DLD1 (cell line): Measurements from ENCODE around the gene IFNLR1.

Experiments used
- in situ Hi-C: cut with HindIII; loops from 2 replicates; pipeline ENCODE4 v1.10.0; 2017; ENCODE audit warnings: low sequenced_read_pairs

The IFNLR1 gene

GRCh38 chr1:24179251-24179840, 7.7 kb downstream of the IFNLR1 start:
- in situ Hi-C loops = no loop called here

- in situ Hi-C loops = no loop called here
These were observed 8.7 kb downstream of the IFNLR1 start for GRCh38 chr1:24178407-24178806.

- in situ Hi-C loops = no loop called here
These were observed 9.9 kb downstream of the IFNLR1 start for GRCh38 chr1:24177161-24177560.

GRCh38 chr1:24175033-24175755, 11.9 kb downstream of the IFNLR1 start:
- in situ Hi-C loops = no loop called here

GRCh38 chr1:24173638-24174575, 13.2 kb downstream of the IFNLR1 start:
- in situ Hi-C loops = no loop called here

GRCh38 chr1:24172598-24172997, 14.5 kb downstream of the IFNLR1 start:
- in situ Hi-C loops = no loop called here

- in situ Hi-C loops = no loop called here
These were observed 17.8 kb downstream of the IFNLR1 start for GRCh38 chr1:24169286-24169685.

GRCh38 chr1:24168245-24168644, 18.8 kb downstream of the IFNLR1 start:
- in situ Hi-C loops = no loop called here

GRCh38 chr1:24167008-24167407, 20.1 kb downstream of the IFNLR1 start:
- in situ Hi-C loops = no loop called here

GRCh38 chr1:24165500-24165899, 21.6 kb downstream of the IFNLR1 start:
- in situ Hi-C loops = no loop called here

GRCh38 chr1:24164004-24164403, 23.1 kb downstream of the IFNLR1 start:
- in situ Hi-C loops = no loop called here

- in situ Hi-C loops = no loop called here
These were observed 24.9 kb downstream of the IFNLR1 start for GRCh38 chr1:24162201-24162600.

GRCh38 chr1:24161270-24161669, 25.8 kb downstream of the IFNLR1 start:
- in situ Hi-C loops = no loop called here

- in situ Hi-C loops = no loop called here
These were observed 27.7 kb downstream of the IFNLR1 start for GRCh38 chr1:24159366-24159765.

- in situ Hi-C loops = no loop called here
These were observed 29.1 kb downstream of the IFNLR1 start for GRCh38 chr1:24157918-24158481.

- in situ Hi-C loops = no loop called here
These were observed 30.4 kb downstream of the IFNLR1 start for GRCh38 chr1:24156542-24157260.

- in situ Hi-C loops = no loop called here
These were observed 31.9 kb downstream of the IFNLR1 start for GRCh38 chr1:24155011-24155782.

GRCh38 chr1:24154215-24154614, 32.9 kb downstream of the IFNLR1 start:
- in situ Hi-C loops = no loop called here

GRCh38 chr1:24152631-24153494, 34.2 kb downstream of the IFNLR1 start:
- in situ Hi-C loops = no loop called here
